Ovary (tissue), 9 donors: ENCODE data around the gene ZNF680. TPM values are rescaled to one million over a fixed set of nuclear protein-coding genes. Genes with fewer than 3 reads are reported as not detected.

Experiments used
- DNase-seq, 5 donors: peaks; one replicate each; pipeline ENCODE4 v3.0.0-alpha.2; 2019 to 2020
- H3K27ac ChIP-seq, 2 donors: fragments of 200-600 bp; one replicate each; pipeline versions ENCODE4 v1.5.1 to v1.8.0; 2019 to 2022
- H3K27me3 ChIP-seq: fragments of 200-600 bp; one replicate; pipeline ENCODE4 v1.8.0; 2022
- H3K36me3 ChIP-seq: fragments of 200-600 bp; sonication (generic); one replicate; pipeline ENCODE4 v1.5.1; 2019
- H3K4me1 ChIP-seq: one replicate; pipeline ENCODE4 v1.8.1; 2013; ENCODE audit warnings: mild to moderate bottlenecking, moderate library complexity; ENCODE audit not compliant: insufficient read depth
- H3K4me3 ChIP-seq: fragments of 200-600 bp; sonication (generic); one replicate; pipeline ENCODE4 v1.5.1; 2017
- H3K9me3 ChIP-seq, 2 donors: fragments of 200-600 bp in 1 of 2; sonication (generic) in 1 of 2; one replicate each; pipeline versions ENCODE4 v1.5.1 to v1.8.1; 2013 to 2019; ENCODE audit warnings: mild to moderate bottlenecking in 1 of 2, moderate library complexity in 1 of 2
- EP300 ChIP-seq: sonication (generic); formaldehyde crosslinking; IDR thresholded peaks from one replicate; pipeline ENCODE4 v1.6.1; 2017; ENCODE audit warnings: antibody characterized with exemption
- POLR2A ChIP-seq: fragments of 450-650 bp; IDR thresholded peaks from one replicate; pipeline ENCODE4 v1.6.1; 2017; ENCODE audit warnings: antibody characterized with exemption, mild to moderate bottlenecking, moderate library complexity
- WGBS, 3 donors: extraction: QIAGEN DNeasy Blood & Tissue Kit in 1 of 3; methylation state at CpG; one replicate each; pipeline versions ENCODE4 v1.1.5 to v1.1.7; 2013 to 2017; 5-methylcytosine and 5-hydroxymethylcytosine counted together
- intact Hi-C, 4 donors: fragments of 100-400 bp; cut with DNase I; formaldehyde crosslinking; loops; one replicate each; pipeline versions ENCODE4 v1.11.0 to v1.15.1; 2022 to 2023
- polyA plus RNA-seq, 2 donors: library from polyadenylated mRNA; stranded (reverse); fragments of 200-250 nt in 1 of 2; fragments of 350-450 nt in 1 of 2; fragmentation: Illumina TruSeq in 1 of 2; extraction: RNeasy Lipid Tissue Mini Kit (QIAGEN cat#74804) in 1 of 2; gene quantifications; one replicate each; pipeline ENCODE4 v1.2.3, GENCODE V29; 2013 to 2014
- total RNA-seq, 7 donors: library from RNA; depleted of rRNA in 2 of 7; stranded (reverse); fragments of >200 nt in 2 of 7; fragmentation: NEBNext Ultra II Directional in 3 of 7; extraction: Animal tissue kit (Norgen Biotek cat#: 25700) in 3 of 7; gene quantifications; one replicate each; pipeline versions ENCODE4 v1.1.0 to v1.2.4, GENCODE V29; 2016 to 2023
- TF ChIP-seq, protein P1 (sequence below), 3 donors: fragments of 450-650 bp in 2 of 3; fragments of 200-600 bp in 1 of 3; IDR thresholded peaks; one replicate each; pipeline versions ENCODE4 v1.5.1 to v1.8.0; 2016 to 2022; ENCODE audit warnings: antibody characterized with exemption in 3 of 3, mild to moderate bottlenecking in 1 of 3
- donor health status: DM: no; HTN: no; CAD: no; lungs with moderate emphysema.
- donor health status: DM: no; HTN: no; CAD: no.
- donor health status: Bipolar disorder and iron deficiency.
- donor health status: DM: yes; HTN: yes; CAD: no.
- donor health status: DM: no; HTN: no; CAD: no.
- donor health status: DM: yes; HTN: yes; CAD: no.

ZNF680 gene
- total and polyA plus RNA-seq, 9 donors = 10.0 to 34.1 (median 22.3) TPM

DNA sequence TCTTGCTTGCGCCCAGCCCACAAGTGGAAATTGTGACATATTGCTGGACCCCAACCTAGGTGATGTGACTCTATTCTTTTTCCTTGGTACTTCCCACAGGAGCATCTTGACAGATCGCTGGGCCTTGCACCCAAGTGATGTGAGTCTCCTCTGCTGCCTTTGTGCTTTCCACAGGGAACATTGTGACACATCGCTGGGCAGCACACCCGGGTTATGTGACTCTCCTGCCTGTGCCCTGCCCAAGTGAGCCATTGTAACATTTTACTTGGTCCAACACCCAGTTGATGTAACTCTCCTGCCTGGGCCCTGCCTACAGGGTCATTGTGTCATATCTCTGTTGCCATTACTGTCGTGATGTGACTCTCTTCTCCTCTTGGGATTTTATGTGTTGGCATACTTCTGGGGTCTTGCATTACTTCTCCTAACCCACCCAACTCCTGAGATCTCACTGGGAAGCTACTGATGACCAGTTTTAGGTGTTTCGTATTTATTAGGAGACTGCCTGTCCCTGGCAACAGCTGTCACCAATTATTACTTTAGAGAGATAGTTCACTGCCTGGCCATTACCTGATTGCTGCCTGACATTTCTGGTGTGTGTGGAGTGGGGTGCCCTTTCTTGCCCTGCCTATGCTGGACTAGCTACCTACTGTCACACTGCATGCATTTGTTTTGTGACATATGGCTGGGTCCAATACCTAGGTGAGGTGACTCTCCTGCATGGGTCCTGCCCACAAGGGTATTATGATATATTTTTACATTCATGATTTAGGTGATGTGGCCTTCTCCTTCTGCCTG, 45.4 kb upstream of the ZNF680 start:
- no peak for DNase-seq
- TF ChIP-seq EP300 (no peak), POLR2A (no peak)
- TF ChIP-seq, protein P1, sequence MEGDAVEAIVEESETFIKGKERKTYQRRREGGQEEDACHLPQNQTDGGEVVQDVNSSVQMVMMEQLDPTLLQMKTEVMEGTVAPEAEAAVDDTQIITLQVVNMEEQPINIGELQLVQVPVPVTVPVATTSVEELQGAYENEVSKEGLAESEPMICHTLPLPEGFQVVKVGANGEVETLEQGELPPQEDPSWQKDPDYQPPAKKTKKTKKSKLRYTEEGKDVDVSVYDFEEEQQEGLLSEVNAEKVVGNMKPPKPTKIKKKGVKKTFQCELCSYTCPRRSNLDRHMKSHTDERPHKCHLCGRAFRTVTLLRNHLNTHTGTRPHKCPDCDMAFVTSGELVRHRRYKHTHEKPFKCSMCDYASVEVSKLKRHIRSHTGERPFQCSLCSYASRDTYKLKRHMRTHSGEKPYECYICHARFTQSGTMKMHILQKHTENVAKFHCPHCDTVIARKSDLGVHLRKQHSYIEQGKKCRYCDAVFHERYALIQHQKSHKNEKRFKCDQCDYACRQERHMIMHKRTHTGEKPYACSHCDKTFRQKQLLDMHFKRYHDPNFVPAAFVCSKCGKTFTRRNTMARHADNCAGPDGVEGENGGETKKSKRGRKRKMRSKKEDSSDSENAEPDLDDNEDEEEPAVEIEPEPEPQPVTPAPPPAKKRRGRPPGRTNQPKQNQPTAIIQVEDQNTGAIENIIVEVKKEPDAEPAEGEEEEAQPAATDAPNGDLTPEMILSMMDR (IDR thresholded peaks at IDR 0.05) = no peak
- H3K9me3 ChIP-seq = no peaks in the 10 kb centered on the region
- no peaks in the 10 kb centered on the region for H3K27me3 ChIP-seq
- intact Hi-C loops = no loop called here
- 91 to 96% (median 96%) methylated on average over 6 of the region's 6 CpGs for WGBS, 3 donors
- no peaks in the 10 kb centered on the region for H3K36me3 ChIP-seq
- no peak overlapping the region for H3K4me3 ChIP-seq
- H3K4me1 ChIP-seq = no peaks in the 10 kb centered on the region
- H3K27ac ChIP-seq = no peak overlapping the region

DNA sequence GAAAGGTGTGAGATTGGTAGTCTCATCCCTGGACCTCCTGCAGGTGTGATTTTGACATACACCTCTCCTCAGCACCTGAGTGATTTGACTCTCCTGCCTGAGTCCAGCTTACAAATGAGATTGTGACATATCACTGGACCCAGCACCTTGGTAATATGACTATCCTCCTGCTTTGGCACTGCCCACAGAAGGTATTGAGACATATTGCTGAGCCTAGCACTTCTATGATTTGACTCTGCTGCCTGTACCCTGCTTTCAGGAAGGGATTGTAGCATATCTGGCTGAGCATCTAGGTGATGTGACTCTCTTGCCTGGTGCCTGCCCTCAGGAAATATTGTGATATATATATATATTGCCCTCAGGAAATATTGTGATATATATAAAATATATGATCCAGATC, 43.5 kb upstream of the ZNF680 start:
- DNase-seq = no peak
- Histone ChIP-seq H3K9me3 (no peaks in the 10 kb centered on the region), H3K36me3 (no peaks in the 10 kb centered on the region), H3K4me3 (no peak overlapping the region), H3K27ac (no peak overlapping the region), H3K27me3 (no peaks in the 10 kb centered on the region), H3K4me1 (no peaks in the 10 kb centered on the region)
- intact Hi-C loops = no loop called here
- TF ChIP-seq EP300 = no peak
- TF ChIP-seq, protein P1 (IDR thresholded peaks at IDR 0.05) = no peak
- no peak for TF ChIP-seq POLR2A

DNA sequence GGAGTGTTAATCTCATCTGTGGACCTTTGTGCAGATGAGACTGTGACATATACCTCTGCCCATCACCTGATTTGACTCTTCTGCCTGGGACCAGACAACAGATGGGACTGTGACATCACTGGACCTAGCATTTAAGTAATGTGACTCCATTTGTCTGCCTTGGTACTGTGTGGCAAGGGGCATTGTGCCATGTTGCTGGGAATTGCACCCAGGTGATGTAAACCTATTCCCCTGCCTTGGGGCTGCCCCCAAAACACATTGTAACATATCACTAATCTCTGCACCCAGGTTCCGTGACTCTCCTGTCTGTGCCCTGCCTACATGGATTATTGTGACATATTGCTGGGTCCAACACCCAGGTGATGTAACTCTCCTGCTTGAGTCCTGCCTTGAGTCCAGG, 40.4 kb upstream of the ZNF680 start:
- no peaks in the 10 kb centered on the region for H3K4me1 ChIP-seq
- TF ChIP-seq POLR2A (no peak), EP300 (no peak)

DNA sequence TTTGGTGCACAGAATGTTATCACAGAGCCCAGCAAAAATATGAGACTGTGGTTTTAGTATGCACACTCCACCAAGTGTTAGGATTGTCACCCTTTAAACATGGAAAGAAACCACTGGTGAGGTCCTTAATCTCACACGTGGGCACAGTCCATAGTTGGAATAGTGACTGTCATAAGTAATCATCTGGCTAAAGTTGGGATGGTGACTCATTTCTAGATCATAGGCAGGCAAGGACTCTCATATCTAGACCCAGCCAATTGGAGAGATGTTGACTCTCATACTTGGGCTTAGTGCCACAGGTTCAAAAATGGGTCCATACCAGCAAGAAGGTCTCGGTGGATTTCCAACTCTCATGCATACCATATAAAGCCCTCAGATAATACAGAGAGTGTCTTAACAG, 39.6 kb upstream of the ZNF680 start:
- H3K27me3 ChIP-seq = no peaks in the 10 kb centered on the region
- no peaks in the 10 kb centered on the region for H3K9me3 ChIP-seq
- 75 to 83% (median 80%) methylated on average over 2 of the region's 2 CpGs for WGBS, 3 donors
- TF ChIP-seq, protein P1 (IDR thresholded peaks at IDR 0.05) = no peak
- TF ChIP-seq POLR2A = no peak
- no peak for TF ChIP-seq EP300
- intact Hi-C loops = no loop called here
- H3K4me3 ChIP-seq = no peak overlapping the region
- no peak overlapping the region for H3K27ac ChIP-seq
- no peak for DNase-seq
- H3K4me1 ChIP-seq = no peaks in the 10 kb centered on the region
- H3K36me3 ChIP-seq = no peaks in the 10 kb centered on the region

More for the DNA sequence above, 40.4 kb upstream of the ZNF680 start:
- Histone ChIP-seq H3K9me3 (no peaks in the 10 kb centered on the region), H3K36me3 (no peaks in the 10 kb centered on the region), H3K27me3 (no peaks in the 10 kb centered on the region), H3K4me3 (no peak overlapping the region), H3K27ac (no peak overlapping the region)
- no peak for DNase-seq
- 96 to 100% (median 100%) methylated on average over 1 of the region's 1 CpG for WGBS, 3 donors
- intact Hi-C loops = no loop called here

DNA sequence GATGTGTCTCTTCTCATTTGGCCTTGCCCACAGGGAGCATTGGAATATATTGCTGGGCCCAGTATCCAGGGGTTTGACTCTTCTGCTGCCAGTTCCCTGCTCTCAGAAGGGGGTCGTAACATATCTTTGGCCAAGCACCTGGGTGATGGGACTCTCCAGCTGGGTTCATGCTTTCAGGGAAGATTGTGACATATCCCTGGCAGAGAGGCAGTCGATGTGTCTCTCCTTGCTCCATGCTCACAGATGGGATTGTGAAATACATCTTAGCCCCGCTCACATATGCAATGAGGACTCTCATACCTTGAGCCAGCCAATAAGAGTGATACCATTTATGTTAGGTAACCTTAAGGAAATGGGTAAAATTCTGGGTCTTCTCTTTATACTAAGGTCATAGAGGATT, 39.2 kb upstream of the ZNF680 start:
- Histone ChIP-seq H3K9me3 (no peaks in the 10 kb centered on the region), H3K36me3 (no peaks in the 10 kb centered on the region), H3K27ac (no peak overlapping the region), H3K4me3 (no peak overlapping the region), H3K4me1 (no peaks in the 10 kb centered on the region), H3K27me3 (no peaks in the 10 kb centered on the region)
- intact Hi-C loops = no loop called here
- TF ChIP-seq POLR2A (no peak), EP300 (no peak)
- TF ChIP-seq, protein P1 (IDR thresholded peaks at IDR 0.05) = no peak
- DNase-seq = no peak
- WGBS, 3 donors = 89 to 96% (median 94%) methylated on average over 3 of the region's 3 CpGs
